Kasumi-1 (cell line): ENCODE measurements around the gene BCL11A.

ENCODE experiments used
- DNase-seq, 2 experiments: peaks; one replicate each; lab custom pipeline; 2025; lab: John Stamatoyannopoulos, UW

Gene BCL11A

DNA sequence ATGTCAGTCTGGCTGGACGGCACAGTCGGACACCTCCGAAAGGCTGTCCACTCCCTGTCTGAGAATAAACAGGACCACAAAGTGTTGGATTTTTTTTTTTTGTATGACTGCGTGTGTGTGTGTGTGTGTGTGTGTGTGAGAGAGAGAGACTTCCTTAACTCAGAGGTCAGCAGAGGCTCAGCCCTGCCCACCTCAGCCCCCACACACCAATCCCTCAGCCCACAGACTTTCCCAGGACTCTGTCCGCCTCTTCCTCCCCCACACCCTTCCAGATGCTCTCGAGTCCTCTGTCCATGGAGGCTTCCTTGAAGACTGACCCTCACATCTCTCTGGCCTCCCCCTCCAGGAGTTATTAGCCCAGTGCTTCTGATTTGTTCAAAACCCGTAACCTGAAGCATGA lies 147.3 kb downstream of the BCL11A start:
- DNase-seq = no peak

DNA sequence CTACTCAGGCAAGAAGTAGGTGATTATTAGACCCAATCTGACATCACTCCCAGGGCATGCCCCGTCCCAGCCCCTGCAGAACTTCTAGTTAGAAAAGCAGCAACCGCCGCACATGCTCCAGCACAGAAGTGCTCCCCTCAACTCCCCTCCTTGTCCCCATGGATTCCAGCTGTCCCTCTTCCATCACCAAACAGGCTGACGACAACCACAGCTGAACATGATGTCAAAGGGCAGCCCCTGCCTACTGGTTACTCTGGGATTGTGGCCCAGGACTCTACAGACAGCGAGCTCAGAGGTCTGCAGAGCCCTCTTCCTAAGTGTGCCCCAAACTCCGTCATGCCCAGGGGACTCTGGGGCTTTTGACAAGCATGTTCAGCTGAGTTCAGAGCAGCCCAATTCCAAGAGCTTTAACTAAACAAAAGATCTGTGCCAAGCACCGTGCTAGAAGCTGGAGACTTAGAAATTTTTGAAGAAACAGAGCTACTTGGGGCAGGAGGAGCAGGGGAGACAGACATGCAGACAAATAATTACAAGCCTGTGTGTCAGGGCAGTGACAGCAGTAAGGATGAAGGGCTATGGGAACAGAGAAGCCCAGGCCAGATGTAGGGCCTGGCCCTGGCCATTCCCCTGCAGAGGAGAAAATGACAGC lies 148.1 kb downstream of the BCL11A start:
- peak in 1 of 2 experiments; percentile 21 for DNase-seq
